Measurements from ENCODE around the gene ARAP2.

ARAP2 gene

DNA sequence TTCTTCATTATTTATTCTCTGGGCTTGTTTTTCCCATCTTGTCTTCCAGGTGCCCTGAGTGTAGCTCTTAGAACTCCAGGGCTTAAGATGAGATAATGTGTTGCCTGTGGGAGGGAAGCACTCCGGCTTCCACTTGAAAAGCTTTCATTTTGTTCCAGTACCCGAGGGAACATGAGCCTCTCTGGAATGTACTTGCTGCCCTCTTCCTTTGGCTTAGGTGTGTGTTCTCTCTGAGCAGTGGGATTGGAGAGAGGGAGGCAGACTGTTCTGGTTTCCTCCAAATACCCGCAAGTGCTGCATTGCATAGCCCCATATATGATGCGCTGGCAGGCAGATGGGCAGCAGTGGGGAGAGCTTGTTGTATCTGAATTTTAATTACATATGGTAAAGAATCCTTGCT is 36.2 kb upstream of the ARAP2 start:
- DNase-seq, result no peak
- Histone ChIP-seq H3K4me3 (ENCODE audit: low read depth, low read length) (no peak overlapping the region), H3K27ac (no peak overlapping the region), H3K36me3 (replicated peaks) (no peaks in the 10 kb centered on the region), H3K27me3 (replicated peaks) (no peaks in the 10 kb centered on the region)
- in situ Hi-C loops (cut with HindIII; ENCODE audit: low pct_ligation_motif_present, low sequenced_read_pairs), result no loop called here
- TF ChIP-seq, protein P1, sequence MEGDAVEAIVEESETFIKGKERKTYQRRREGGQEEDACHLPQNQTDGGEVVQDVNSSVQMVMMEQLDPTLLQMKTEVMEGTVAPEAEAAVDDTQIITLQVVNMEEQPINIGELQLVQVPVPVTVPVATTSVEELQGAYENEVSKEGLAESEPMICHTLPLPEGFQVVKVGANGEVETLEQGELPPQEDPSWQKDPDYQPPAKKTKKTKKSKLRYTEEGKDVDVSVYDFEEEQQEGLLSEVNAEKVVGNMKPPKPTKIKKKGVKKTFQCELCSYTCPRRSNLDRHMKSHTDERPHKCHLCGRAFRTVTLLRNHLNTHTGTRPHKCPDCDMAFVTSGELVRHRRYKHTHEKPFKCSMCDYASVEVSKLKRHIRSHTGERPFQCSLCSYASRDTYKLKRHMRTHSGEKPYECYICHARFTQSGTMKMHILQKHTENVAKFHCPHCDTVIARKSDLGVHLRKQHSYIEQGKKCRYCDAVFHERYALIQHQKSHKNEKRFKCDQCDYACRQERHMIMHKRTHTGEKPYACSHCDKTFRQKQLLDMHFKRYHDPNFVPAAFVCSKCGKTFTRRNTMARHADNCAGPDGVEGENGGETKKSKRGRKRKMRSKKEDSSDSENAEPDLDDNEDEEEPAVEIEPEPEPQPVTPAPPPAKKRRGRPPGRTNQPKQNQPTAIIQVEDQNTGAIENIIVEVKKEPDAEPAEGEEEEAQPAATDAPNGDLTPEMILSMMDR (IDR thresholded peaks at IDR 0.05; ENCODE audit: low read depth, low read length, missing control alignments), result no peak

DNA sequence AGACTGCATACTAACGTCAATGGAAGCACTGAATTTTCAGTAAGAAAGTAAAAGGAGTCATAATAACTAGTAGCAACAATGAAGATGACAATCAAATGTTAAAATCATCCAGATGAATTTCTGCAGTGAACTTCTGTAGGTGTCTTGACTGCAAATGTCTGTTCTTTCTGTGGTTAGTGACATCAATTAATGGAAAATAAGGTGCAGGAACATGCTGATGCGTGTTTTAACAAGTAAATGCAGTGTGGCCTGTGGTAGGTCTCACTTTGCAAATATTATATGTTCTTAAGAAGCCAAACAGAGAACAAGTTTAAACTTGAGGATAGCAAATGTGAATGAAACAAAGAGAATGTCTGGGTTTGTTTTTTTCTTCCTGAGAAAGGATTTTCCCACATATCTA is 34.5 kb upstream of the ARAP2 start:
- no peaks in the 10 kb centered on the region for H3K36me3 ChIP-seq (replicated peaks)
- H3K27me3 ChIP-seq (replicated peaks), result no peaks in the 10 kb centered on the region
- no peak overlapping the region for H3K4me3 ChIP-seq (ENCODE audit: low read depth, low read length)
- in situ Hi-C loops (cut with HindIII; ENCODE audit: low pct_ligation_motif_present, low sequenced_read_pairs), result no loop called here
- TF ChIP-seq, protein P1 (IDR thresholded peaks at IDR 0.05; ENCODE audit: low read depth, low read length, missing control alignments), result no peak
- no peak overlapping the region for H3K27ac ChIP-seq
- no peak for DNase-seq

DNA sequence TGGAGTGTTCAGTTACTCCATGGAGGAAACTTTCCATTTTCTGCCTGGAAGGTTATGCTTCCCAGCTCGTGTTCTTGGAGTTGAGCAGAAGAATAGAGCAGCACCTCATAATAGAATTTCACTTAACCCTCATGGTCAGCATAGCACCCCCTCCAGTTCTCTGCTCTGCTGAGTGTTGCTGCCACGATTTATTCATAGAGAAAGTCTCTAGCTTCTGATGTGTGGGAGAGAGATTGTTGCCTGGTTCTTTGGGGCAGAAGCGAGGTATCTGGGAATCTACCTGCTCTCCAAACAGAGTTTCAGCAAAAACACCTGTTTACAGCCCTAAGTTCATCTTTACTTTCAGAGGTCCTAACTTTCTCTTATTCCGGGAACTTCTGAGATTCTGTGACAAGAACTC is 33.2 kb upstream of the ARAP2 start:
- no peak overlapping the region for H3K27ac ChIP-seq
- TF ChIP-seq, protein P1 (IDR thresholded peaks at IDR 0.05; ENCODE audit: low read depth, low read length, missing control alignments), result no peak
- no peak overlapping the region for H3K4me3 ChIP-seq (ENCODE audit: low read depth, low read length)
- DNase-seq, result no peak
- H3K36me3 ChIP-seq (replicated peaks), result no peaks in the 10 kb centered on the region
- H3K27me3 ChIP-seq (replicated peaks), result no peaks in the 10 kb centered on the region
- in situ Hi-C loops (cut with HindIII; ENCODE audit: low pct_ligation_motif_present, low sequenced_read_pairs), result no loop called here

DNA sequence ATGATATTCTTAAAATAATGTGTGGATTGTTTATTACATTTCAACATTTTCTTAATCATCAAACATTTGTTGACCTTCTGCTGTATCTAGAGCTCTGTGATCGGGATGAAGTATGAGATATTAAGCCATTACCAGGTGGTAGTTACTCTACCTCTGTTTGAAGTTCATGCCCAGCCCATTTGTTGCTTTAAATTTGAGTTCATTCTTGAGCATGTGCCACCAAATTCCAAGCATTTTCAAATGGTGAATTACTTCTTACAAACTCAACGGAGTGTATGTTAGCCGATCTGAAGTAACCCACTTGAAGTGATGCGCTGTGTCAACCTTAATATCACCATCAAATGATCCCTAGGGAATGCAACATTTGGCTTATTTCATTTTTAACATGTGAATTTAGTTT is 29.8 kb upstream of the ARAP2 start:
- in situ Hi-C loops (cut with HindIII; ENCODE audit: low pct_ligation_motif_present, low sequenced_read_pairs), result no loop called here
- H3K27ac ChIP-seq, result no peak overlapping the region
- no peaks in the 10 kb centered on the region for H3K36me3 ChIP-seq (replicated peaks)
- DNase-seq, result no peak
- TF ChIP-seq, protein P1 (IDR thresholded peaks at IDR 0.05; ENCODE audit: low read depth, low read length, missing control alignments), result no peak
- H3K4me3 ChIP-seq (ENCODE audit: low read depth, low read length), result no peak overlapping the region
- H3K27me3 ChIP-seq (replicated peaks), result no peaks in the 10 kb centered on the region

DNA sequence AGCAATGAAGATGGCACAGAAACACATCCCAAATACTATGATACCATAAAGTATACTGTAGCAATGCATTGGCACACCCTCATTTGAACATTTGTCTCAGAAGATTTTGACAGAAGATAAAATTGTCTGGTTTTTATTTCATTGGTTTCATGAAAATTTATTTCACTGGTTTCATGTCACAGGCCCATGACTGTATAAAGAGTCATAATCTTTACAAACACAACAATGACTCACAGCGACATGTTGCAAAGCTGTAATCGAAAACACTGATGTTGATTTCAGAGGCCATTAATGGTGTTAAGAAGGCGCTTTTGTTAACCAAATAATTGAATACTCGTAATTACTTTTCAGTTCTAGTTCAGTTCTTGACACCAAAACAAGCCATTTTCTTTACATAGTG is 29.0 kb upstream of the ARAP2 start:
- H3K27ac ChIP-seq, result no peak overlapping the region
- no peak for DNase-seq
- H3K4me3 ChIP-seq (ENCODE audit: low read depth, low read length), result no peak overlapping the region
- TF ChIP-seq, protein P1 (IDR thresholded peaks at IDR 0.05; ENCODE audit: low read depth, low read length, missing control alignments), result no peak
- in situ Hi-C loops (cut with HindIII; ENCODE audit: low pct_ligation_motif_present, low sequenced_read_pairs), result no loop called here
- H3K27me3 ChIP-seq (replicated peaks), result no peaks in the 10 kb centered on the region
- no peaks in the 10 kb centered on the region for H3K36me3 ChIP-seq (replicated peaks)

DNA sequence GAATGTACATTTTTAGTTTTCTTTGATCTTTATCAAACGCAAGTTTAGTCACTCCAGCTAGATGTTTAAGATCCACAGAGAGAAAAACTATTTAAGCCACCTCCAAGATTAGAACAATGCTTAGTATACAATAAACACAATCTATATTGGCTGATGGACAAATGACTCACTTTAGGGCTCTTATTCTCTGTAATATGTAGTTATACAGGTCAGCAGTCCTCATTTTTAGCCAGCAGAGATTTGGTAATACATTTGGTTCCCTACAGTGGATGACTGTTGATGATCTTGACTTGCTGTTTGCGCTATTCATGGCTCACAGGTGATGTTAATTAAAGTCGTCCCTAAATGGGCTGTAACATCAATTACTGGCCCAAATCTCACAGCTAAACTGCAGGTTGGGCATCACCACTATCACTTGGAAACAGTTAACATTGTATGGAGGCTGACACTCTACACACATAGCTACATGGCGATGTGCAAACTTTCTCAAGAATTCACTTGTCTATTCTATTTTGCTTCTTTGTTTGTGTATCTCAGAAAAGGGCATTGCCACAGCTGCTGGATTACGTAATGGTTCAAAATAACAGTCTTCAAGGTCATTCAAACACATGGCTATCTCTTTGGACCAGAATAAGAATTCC is 25.3 kb upstream of the ARAP2 start:
- H3K4me3 ChIP-seq (ENCODE audit: low read depth, low read length), result no peak overlapping the region
- H3K27me3 ChIP-seq (replicated peaks), result no peaks in the 10 kb centered on the region
- in situ Hi-C loops (cut with HindIII; ENCODE audit: low pct_ligation_motif_present, low sequenced_read_pairs), result no loop called here
- no peak overlapping the region for H3K27ac ChIP-seq
- TF ChIP-seq, protein P1 (IDR thresholded peaks at IDR 0.05; ENCODE audit: low read depth, low read length, missing control alignments), result no peak
- no peaks in the 10 kb centered on the region for H3K36me3 ChIP-seq (replicated peaks)
- DNase-seq, result no peak

Data from brain microvascular endothelial cell (primary cell).